CD4-positive, alpha-beta T cell (primary cell): ENCODE measurements around the gene ZNF330. TPM values are rescaled to one million over a fixed set of nuclear protein-coding genes. Genes with fewer than 3 reads are reported as not detected.

ENCODE experiments used
- ATAC-seq: fragments of 200-7000 bp; cut with Tn5 transposase; one replicate; pipeline ENCODE4 v1.10.0; 2022; ENCODE audit warnings: mild to moderate bottlenecking; ENCODE audit not compliant: poor library complexity
- CTCF ChIA-PET: fragments of 350-600 bp; sonication (Branson Sonifier 250); formaldehyde crosslinking; loops from one replicate; lab custom pipeline; 2021; ENCODE audit warnings: antibody characterized with exemption, inconsistent platforms; lab: Charles Lee
- POLR2A ChIA-PET: fragments of 350-600 bp; sonication (Branson Sonifier 250); formaldehyde crosslinking; loops from one replicate; lab custom pipeline; 2021; ENCODE audit warnings: antibody characterized with exemption, inconsistent platforms; lab: Charles Lee
- DNase-seq, 14 experiments: peaks; one replicate each; pipeline ENCODE4 v3.0.0-alpha.2; 2013 to 2020; ENCODE audit warnings: mixed read lengths in 2 of 14
- H3K27ac ChIP-seq, 2 donors: one replicate each; pipeline versions ENCODE4 v1.5.1 to v1.7.0; 2013; ENCODE audit warnings: low read length in 2 of 2, low read depth in 1 of 2, mild to moderate bottlenecking in 1 of 2
- H3K27me3 ChIP-seq, 2 experiments: 1 replicate in 1 of 2; 2 replicates in 1 of 2; pipeline versions ENCODE4 v1.6.1 to v1.7.0; 2013; ENCODE audit warnings: low read length in 2 of 2, control low read depth in 1 of 2, mild to moderate bottlenecking in 1 of 2, moderate library complexity in 1 of 2; ENCODE audit not compliant: insufficient read depth in 2 of 2, control insufficient read depth in 1 of 2
- H3K36me3 ChIP-seq: one replicate; pipeline ENCODE4 v1.6.1; 2013; ENCODE audit warnings: low read length, control low read depth; ENCODE audit not compliant: insufficient read depth
- H3K4me1 ChIP-seq: one replicate; pipeline ENCODE4 v1.6.1; 2013; ENCODE audit warnings: low read length, control low read depth; ENCODE audit not compliant: insufficient read depth
- H3K4me3 ChIP-seq: one replicate; pipeline ENCODE4 v1.5.1; 2013; ENCODE audit warnings: mild to moderate bottlenecking, low read length, moderate library complexity
- H3K9me3 ChIP-seq, 2 experiments: 1 replicate in 1 of 2; 2 replicates in 1 of 2; pipeline versions ENCODE4 v1.6.1 to v1.7.0; 2013; ENCODE audit warnings: low read length in 2 of 2, mild to moderate bottlenecking in 2 of 2, control low read depth in 1 of 2, moderate library complexity in 1 of 2; ENCODE audit not compliant: control insufficient read depth in 1 of 2, insufficient read depth in 1 of 2
- H3K27ac Mint-ChIP-seq: one replicate; pipeline ENCODE4 v1.8.0; 2020; ENCODE audit warnings: mixed read lengths
- H3K27me3 Mint-ChIP-seq: one replicate; pipeline ENCODE4 v1.8.0; 2021; ENCODE audit warnings: mixed read lengths
- H3K36me3 Mint-ChIP-seq: one replicate; pipeline ENCODE4 v1.8.0; 2021; ENCODE audit warnings: low read depth, mixed read lengths
- H3K4me1 Mint-ChIP-seq: one replicate; pipeline ENCODE4 v1.8.0; 2021; ENCODE audit warnings: low read depth, mixed read lengths
- H3K4me3 Mint-ChIP-seq: one replicate; pipeline ENCODE4 v1.8.0; 2020; ENCODE audit warnings: mild to moderate bottlenecking, mixed read lengths
- H3K9me3 Mint-ChIP-seq: one replicate; pipeline ENCODE4 v1.8.0; 2020; ENCODE audit warnings: mixed read lengths
- intact Hi-C, 2 experiments: fragments of 100-400 bp; cut with DNase I in 1 of 2; cut with micrococcal nuclease in 1 of 2; formaldehyde crosslinking; loops; one replicate each; pipeline versions ENCODE4 v1.15.1 to v1.9.0; 2023 to 2025; cut with DNase I, micrococcal nuclease
- total RNA-seq, 174 experiments: library from RNA in 2 of 174; stranded (reverse) in 2 of 174; gene quantifications; one replicate each; pipeline ENCODE4 v1.2.3 and lab custom pipeline; 2021 to 2026
- TF ChIP-seq, protein P1 (sequence below): fragments of 200-600 bp; IDR thresholded peaks from one replicate; pipeline ENCODE4 v1.8.0; 2022; ENCODE audit warnings: antibody characterized with exemption, mild to moderate bottlenecking

ZNF330 gene
- total RNA-seq, 2 experiments from 2014 or later, result 41.1 to 43.8 TPM

DNA sequence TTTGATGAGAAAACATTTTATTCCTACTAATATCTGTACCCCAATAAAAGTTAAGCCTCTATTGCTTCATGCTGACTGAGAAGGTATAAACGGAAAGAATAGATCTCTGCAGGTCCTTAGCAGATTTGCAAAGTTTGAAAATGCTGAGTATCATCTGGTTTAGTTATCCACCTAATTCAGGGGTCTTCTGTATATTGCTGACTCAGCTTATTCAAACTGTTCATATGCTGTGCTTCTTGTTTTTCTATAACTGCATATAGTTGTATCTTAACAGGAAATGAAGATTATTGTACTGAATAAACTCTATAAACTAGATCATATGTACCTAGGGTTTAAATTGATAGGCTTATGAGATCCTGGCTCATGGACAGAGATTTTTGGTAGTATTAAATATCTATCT, 23.7 kb downstream of the ZNF330 start:
- Mint-ChIP-seq H3K36me3 (no peaks in the 10 kb centered on the region), H3K27me3 (no peaks in the 10 kb centered on the region), H3K4me1 (no peaks in the 10 kb centered on the region), H3K27ac (no peak overlapping the region), H3K4me3 (no peak overlapping the region), H3K9me3 (no peaks in the 10 kb centered on the region)
- DNase-seq (no peak), ATAC-seq (no peak)
- TF ChIP-seq, protein P1, sequence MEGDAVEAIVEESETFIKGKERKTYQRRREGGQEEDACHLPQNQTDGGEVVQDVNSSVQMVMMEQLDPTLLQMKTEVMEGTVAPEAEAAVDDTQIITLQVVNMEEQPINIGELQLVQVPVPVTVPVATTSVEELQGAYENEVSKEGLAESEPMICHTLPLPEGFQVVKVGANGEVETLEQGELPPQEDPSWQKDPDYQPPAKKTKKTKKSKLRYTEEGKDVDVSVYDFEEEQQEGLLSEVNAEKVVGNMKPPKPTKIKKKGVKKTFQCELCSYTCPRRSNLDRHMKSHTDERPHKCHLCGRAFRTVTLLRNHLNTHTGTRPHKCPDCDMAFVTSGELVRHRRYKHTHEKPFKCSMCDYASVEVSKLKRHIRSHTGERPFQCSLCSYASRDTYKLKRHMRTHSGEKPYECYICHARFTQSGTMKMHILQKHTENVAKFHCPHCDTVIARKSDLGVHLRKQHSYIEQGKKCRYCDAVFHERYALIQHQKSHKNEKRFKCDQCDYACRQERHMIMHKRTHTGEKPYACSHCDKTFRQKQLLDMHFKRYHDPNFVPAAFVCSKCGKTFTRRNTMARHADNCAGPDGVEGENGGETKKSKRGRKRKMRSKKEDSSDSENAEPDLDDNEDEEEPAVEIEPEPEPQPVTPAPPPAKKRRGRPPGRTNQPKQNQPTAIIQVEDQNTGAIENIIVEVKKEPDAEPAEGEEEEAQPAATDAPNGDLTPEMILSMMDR, result no peak
- Histone ChIP-seq H3K9me3 (no peaks in the 10 kb centered on the region), H3K27me3 (no peaks in the 10 kb centered on the region), H3K4me3 (no peak overlapping the region), H3K36me3 (no peaks in the 10 kb centered on the region), H3K27ac (no peak overlapping the region), H3K4me1 (no peaks in the 10 kb centered on the region)
- intact Hi-C loops, result loop anchor here in 1 of 2 experiments (5.0 kb wide), 1 partner anchor 52 kb away; no protein-coding TSS in a partner anchor
- CTCF ChIA-PET, result no interaction called here
- POLR2A ChIA-PET, result no interaction called here

DNA sequence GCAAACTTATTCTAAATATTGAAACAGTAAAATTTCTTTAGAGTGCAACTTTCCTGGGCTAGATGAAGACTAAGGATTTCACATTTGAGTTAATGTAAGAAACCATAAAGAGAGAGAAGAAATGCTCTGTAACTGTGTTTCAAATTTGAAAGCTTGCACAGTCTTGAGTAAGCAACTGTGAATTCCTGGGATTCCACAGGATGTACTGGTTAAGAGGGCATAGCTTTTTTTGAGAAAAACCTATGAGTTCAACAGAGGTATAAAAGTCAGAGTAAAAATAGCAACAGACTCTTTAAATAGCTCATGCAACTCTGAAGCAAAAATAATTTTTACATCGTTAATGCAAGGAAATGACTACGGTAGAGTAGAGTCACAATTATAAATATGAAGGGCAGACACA, 25.5 kb downstream of the ZNF330 start:
- no peaks in the 10 kb centered on the region for H3K36me3 Mint-ChIP-seq
- CTCF ChIA-PET, result no interaction called here

DNA sequence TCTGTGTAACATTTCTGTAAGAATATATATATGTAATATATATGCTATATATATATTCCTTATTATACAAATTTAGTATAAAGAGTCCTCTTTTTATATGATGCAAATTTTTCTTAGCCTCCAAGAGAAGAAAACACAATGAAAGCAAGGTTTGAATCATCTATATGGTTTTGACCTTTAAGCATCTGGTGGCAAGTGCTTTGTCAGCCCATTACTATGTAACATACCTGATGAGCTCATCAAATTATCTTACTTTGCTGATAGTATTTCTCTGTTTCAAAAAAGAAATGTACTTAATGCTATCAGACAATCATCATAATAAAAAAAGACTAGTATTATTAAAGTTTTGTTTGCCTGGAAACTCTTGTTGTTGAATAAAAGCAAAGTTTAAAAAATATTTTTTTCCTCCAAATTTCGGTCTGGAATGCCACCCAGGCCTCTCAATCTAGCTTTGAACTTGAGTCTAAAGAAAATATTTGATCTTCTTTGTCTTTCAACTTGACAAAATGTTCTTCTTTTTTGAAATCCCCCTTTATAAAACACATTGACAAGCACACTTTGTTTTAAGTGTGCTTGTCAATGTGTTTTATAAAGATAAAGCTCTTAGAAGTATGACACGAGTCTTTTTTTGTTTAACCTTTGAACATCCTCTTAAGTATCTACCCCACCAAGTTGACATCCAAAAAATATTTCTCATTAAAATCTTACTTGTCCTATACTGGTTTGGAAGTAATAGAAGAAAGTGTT, 26.2 kb downstream of the ZNF330 start:
- POLR2A ChIA-PET, result no interaction called here

More for the DNA sequence above, 25.5 kb downstream of the ZNF330 start:
- TF ChIP-seq, protein P1, result no peak
- Mint-ChIP-seq H3K4me3 (no peak overlapping the region), H3K9me3 (no peaks in the 10 kb centered on the region), H3K27ac (no peak overlapping the region), H3K4me1 (no peaks in the 10 kb centered on the region), H3K27me3 (no peaks in the 10 kb centered on the region)
- H3K4me3 ChIP-seq, result no peak overlapping the region
- no peaks in the 10 kb centered on the region for H3K36me3 ChIP-seq
- DNase-seq (no peak), ATAC-seq (no peak)
- POLR2A ChIA-PET, result no interaction called here
- no peak overlapping the region for H3K27ac ChIP-seq
- H3K27me3 ChIP-seq, result no peaks in the 10 kb centered on the region
- intact Hi-C loops, result no loop called here
- H3K4me1 ChIP-seq, result no peaks in the 10 kb centered on the region
- H3K9me3 ChIP-seq, result no peaks in the 10 kb centered on the region

More for the DNA sequence above, 26.2 kb downstream of the ZNF330 start:
- Mint-ChIP-seq H3K4me3 (no peak overlapping the region), H3K36me3 (no peaks in the 10 kb centered on the region), H3K27me3 (no peaks in the 10 kb centered on the region), H3K4me1 (no peaks in the 10 kb centered on the region), H3K27ac (no peak overlapping the region), H3K9me3 (no peaks in the 10 kb centered on the region)
- H3K36me3 ChIP-seq, result no peaks in the 10 kb centered on the region
- TF ChIP-seq, protein P1, result no peak
- no peaks in the 10 kb centered on the region for H3K27me3 ChIP-seq
- H3K27ac ChIP-seq, result no peak overlapping the region
- intact Hi-C loops, result no loop called here
- H3K4me1 ChIP-seq, result no peaks in the 10 kb centered on the region
- CTCF ChIA-PET, result no interaction called here
- ATAC-seq, result no peak
- H3K4me3 ChIP-seq, result no peak overlapping the region
- H3K9me3 ChIP-seq, result no peaks in the 10 kb centered on the region
- no peak for DNase-seq
